GM23248 (cell line): ENCODE measurements around the gene CD244. TPM values are rescaled to one million over a fixed set of nuclear protein-coding genes. Genes with fewer than 3 reads are reported as not detected.

ENCODE experiments used
- DNase-seq: peaks from one replicate; pipeline ENCODE4 v3.0.0-alpha.2; 2015
- H2AFZ ChIP-seq: fragments of 200-600 bp; sonication (generic); 2 replicates; pipeline ENCODE4 v1.6.1; 2016; ENCODE audit warnings: antibody characterized with exemption
- H3F3A ChIP-seq: fragments of 200-600 bp; sonication (generic); 2 replicates; pipeline ENCODE4 v1.6.1; 2016; ENCODE audit warnings: mild to moderate bottlenecking, antibody characterized with exemption, mixed run types; ENCODE audit not compliant: insufficient read depth
- H3K27ac ChIP-seq: fragments of 200-600 bp; sonication (generic); 2 replicates; pipeline ENCODE4 v1.5.1; 2016; ENCODE audit warnings: mild to moderate bottlenecking
- H3K27me3 ChIP-seq: fragments of 200-600 bp; sonication (generic); replicated peaks from 2 replicates; pipeline ENCODE4 v1.6.1; 2016; ENCODE audit warnings: mild to moderate bottlenecking; ENCODE audit not compliant: insufficient read depth
- H3K36me3 ChIP-seq: fragments of 200-600 bp; sonication (generic); 2 replicates; pipeline ENCODE4 v1.6.1; 2016; ENCODE audit warnings: low read depth, mild to moderate bottlenecking
- H3K4me1 ChIP-seq: fragments of 200-600 bp; sonication (generic); 2 replicates; pipeline ENCODE4 v1.6.1; 2016; ENCODE audit warnings: mild to moderate bottlenecking; ENCODE audit not compliant: insufficient read depth
- H3K4me2 ChIP-seq: fragments of 200-600 bp; sonication (generic); one replicate; pipeline ENCODE4 v1.6.1; 2016; ENCODE audit warnings: mild to moderate bottlenecking; ENCODE audit not compliant: unreplicated experiment
- H3K4me3 ChIP-seq: fragments of 200-600 bp; sonication (generic); 2 replicates; pipeline ENCODE4 v1.5.1; 2016; ENCODE audit warnings: mild to moderate bottlenecking
- H3K79me2 ChIP-seq: fragments of 200-600 bp; sonication (generic); 2 replicates; pipeline ENCODE4 v1.6.1; 2016; ENCODE audit warnings: mild to moderate bottlenecking; ENCODE audit not compliant: insufficient read depth
- H3K9ac ChIP-seq: fragments of 200-600 bp; sonication (generic); 2 replicates; pipeline ENCODE4 v1.6.1; 2016; ENCODE audit warnings: mild to moderate bottlenecking
- H3K9me2 ChIP-seq: fragments of 200-600 bp; sonication (generic); 2 replicates; pipeline ENCODE4 v1.6.1; 2016; ENCODE audit warnings: mixed run types, mild to moderate bottlenecking, moderate library complexity; ENCODE audit not compliant: insufficient read depth
- H3K9me3 ChIP-seq: fragments of 200-600 bp; sonication (generic); one replicate; pipeline ENCODE4 v1.6.1; 2017; ENCODE audit warnings: low read depth
- H4K20me1 ChIP-seq: fragments of 200-600 bp; sonication (generic); 2 replicates; pipeline ENCODE4 v1.6.0; 2016; ENCODE audit not compliant: insufficient read depth
- EZH2 ChIP-seq: fragments of 200-600 bp; sonication (generic); IDR thresholded peaks from 2 replicates; pipeline ENCODE4 v1.6.1; 2018; ENCODE audit warnings: antibody characterized with exemption, mild to moderate bottlenecking; ENCODE audit not compliant: insufficient read depth, poor library complexity, severe bottlenecking
- EZH2phosphoT487 ChIP-seq: fragments of 200-600 bp; sonication (generic); IDR thresholded peaks from 2 replicates; pipeline ENCODE4 v1.6.1; 2018; ENCODE audit warnings: antibody characterized with exemption, moderate library complexity, mild to moderate bottlenecking, low read depth; ENCODE audit not compliant: insufficient read depth
- WGBS, 2 experiments: methylation state at CpG; one replicate each; pipeline ENCODE4 v1.1.6; 2015 to 2017; ENCODE audit warnings: low lambda C conversion rate in 2 of 2, low coverage in 1 of 2; ENCODE audit errors: missing lambda C conversion rate in 2 of 2; 5-methylcytosine and 5-hydroxymethylcytosine counted together
- in situ Hi-C: fragments of 300-500 bp; cut with MboI; formaldehyde crosslinking; loops from 2 replicates; pipeline ENCODE4 v1.15.0; 2020
- polyA plus RNA-seq: library from polyadenylated mRNA; unstranded; fragments of >200 nt; fragmentation: Nextera tagmentation; extraction: Ambion mirVana; gene quantifications from 2 replicates; pipeline ENCODE4 v1.2.1, GENCODE V29; 2016
- total RNA-seq: library from RNA; depleted of rRNA; stranded (reverse); fragments of >200 nt; shearing (Covaris generic); gene quantifications from 2 replicates; pipeline ENCODE4 v1.2.3, GENCODE V29; 2014

CD244 gene
- total and polyA plus RNA-seq, 2 experiments from 2014 or later = not detected

- Histone ChIP-seq H3K36me3 (no peaks in the 10 kb centered on the region), H4K20me1 (no peaks in the 10 kb centered on the region), H3K4me2 (no peak overlapping the region), H3K9me3 (no peaks in the 10 kb centered on the region), H3K79me2 (no peaks in the 10 kb centered on the region), H3K27ac (no peak overlapping the region), H3K27me3 (0 out of 2 replicates have a peak, but pooled peaks cover 11% of the 10 kb centered on the region), H3K4me3 (no peak overlapping the region), H3K9ac (no peak overlapping the region), H3K4me1 (no peaks in the 10 kb centered on the region), H2AFZ (no peak overlapping the region), H3F3A (no peaks in the 10 kb centered on the region), H3K9me2 (no peaks in the 10 kb centered on the region)
- 9 to 13% methylated on average over 2 of the region's 2 CpGs for WGBS, 2 experiments
- in situ Hi-C loops = no loop called here
- no peak for DNase-seq
- TF ChIP-seq EZH2 (no peak), EZH2phosphoT487 (no peak)
Observed at GRCh38 chr1:160839746-160840145, 22.9 kb downstream of the CD244 start.

- TF ChIP-seq EZH2 = no peak
- TF ChIP-seq EZH2phosphoT487 = no peak
- Histone ChIP-seq H3K9me2 (no peaks in the 10 kb centered on the region), H2AFZ (no peak overlapping the region), H3K27ac (no peak overlapping the region), H3K27me3 (0 out of 2 replicates have a peak, but pooled peaks cover 11% of the 10 kb centered on the region), H3F3A (no peaks in the 10 kb centered on the region), H3K4me1 (no peaks in the 10 kb centered on the region), H3K36me3 (no peaks in the 10 kb centered on the region), H3K79me2 (no peaks in the 10 kb centered on the region), H3K4me3 (no peak overlapping the region), H3K4me2 (no peak overlapping the region), H3K9ac (no peak overlapping the region), H4K20me1 (no peaks in the 10 kb centered on the region), H3K9me3 (no peaks in the 10 kb centered on the region)
- no peak for DNase-seq
- in situ Hi-C loops = no loop called here
- WGBS, 2 experiments = 35 to 42% methylated on average over 7 of the region's 7 CpGs
Observed at GRCh38 chr1:160838888-160839287, 23.8 kb downstream of the CD244 start.

DNA sequence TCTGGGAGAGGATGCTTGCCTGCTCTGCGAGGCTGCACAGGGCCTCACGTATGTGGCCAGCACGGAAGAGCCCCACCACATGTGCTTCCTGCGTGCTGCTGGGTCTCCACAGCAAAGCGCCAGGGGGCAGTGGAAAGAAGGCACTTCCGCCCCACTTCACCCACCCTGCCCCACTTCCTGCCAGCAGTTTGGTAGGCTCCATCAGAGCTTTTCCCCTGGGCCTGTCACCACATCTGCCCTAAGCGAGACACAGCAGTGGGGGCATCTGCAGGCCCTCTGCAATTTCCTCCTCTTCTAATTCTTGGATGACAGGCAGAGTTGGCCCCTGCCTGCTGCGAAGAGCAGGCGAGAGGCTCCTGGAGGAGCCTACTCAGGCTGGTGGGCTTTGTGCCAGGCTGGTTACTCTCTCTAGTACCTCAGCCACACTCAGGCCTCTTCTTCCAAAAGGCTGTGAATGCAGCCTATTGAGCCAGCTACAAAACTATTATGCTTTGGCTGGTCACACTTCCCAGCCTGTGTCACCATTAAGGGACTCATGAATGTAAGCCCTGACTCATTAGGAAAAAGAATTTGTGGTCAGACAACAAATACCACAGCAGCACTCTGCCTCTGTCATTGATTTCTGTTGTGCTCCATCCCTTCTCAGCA is 25.0 kb downstream of the CD244 start:
- H2AFZ ChIP-seq = no peak overlapping the region
- no peak overlapping the region for H3K9ac ChIP-seq
- in situ Hi-C loops = no loop called here
- no peak overlapping the region for H3K27ac ChIP-seq
- H3K36me3 ChIP-seq = no peaks in the 10 kb centered on the region
- TF ChIP-seq EZH2phosphoT487 (no peak), EZH2 (no peak)
- H3K9me3 ChIP-seq = no peaks in the 10 kb centered on the region
- no peaks in the 10 kb centered on the region for H4K20me1 ChIP-seq
- WGBS, 2 experiments = 22 to 28% methylated on average over 9 of the region's 9 CpGs
- DNase-seq = peak; percentile 67
- no peaks in the 10 kb centered on the region for H3K79me2 ChIP-seq
- no peaks in the 10 kb centered on the region for H3F3A ChIP-seq
- H3K27me3 ChIP-seq = 0 out of 2 replicates have a peak, but pooled peaks cover 6% of the 10 kb centered on the region
- no peaks in the 10 kb centered on the region for H3K9me2 ChIP-seq
- H3K4me1 ChIP-seq = no peaks in the 10 kb centered on the region
- no peak overlapping the region for H3K4me3 ChIP-seq
- no peak overlapping the region for H3K4me2 ChIP-seq

DNA sequence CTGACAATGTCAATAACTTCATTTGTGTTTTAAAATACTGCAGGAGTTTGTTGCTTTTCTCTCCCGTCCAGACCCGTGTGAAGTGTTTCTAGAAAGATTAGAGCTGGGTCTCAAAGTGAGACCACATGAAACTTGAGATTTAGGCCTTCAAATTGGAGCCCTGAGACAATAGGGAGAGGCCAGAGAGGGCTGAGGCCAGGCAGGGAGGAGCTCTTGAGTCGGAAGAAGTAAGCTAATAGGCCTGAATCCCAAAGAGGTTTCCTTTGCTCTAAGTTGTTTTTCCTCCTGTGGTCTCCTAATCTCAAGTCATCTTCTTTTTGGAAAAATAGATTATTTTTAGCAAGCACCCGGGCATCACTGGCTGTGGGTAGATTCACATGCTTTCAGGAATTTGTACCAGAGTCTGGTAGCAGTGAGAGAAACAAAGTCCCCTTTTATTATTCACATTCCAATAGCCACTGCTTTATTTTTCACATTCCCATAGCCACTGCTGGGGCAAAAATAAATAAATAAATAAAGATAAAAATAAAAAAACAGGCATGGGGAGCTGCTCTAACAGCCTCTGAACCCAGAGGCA is 25.6 kb downstream of the CD244 start:
- no peaks in the 10 kb centered on the region for H3F3A ChIP-seq
- DNase-seq = no peak
- no peak overlapping the region for H3K4me2 ChIP-seq
- no peaks in the 10 kb centered on the region for H4K20me1 ChIP-seq
- TF ChIP-seq EZH2phosphoT487 (no peak), EZH2 (no peak)
- H3K79me2 ChIP-seq = no peaks in the 10 kb centered on the region
- H3K4me3 ChIP-seq = no peak overlapping the region
- no peak overlapping the region for H2AFZ ChIP-seq
- in situ Hi-C loops = no loop called here
- no peak overlapping the region for H3K9ac ChIP-seq
- H3K4me1 ChIP-seq = no peaks in the 10 kb centered on the region
- no peak overlapping the region for H3K27ac ChIP-seq
- WGBS, 2 experiments = 23% methylated on average over 4 of the region's 4 CpGs
- no peaks in the 10 kb centered on the region for H3K36me3 ChIP-seq
- H3K27me3 ChIP-seq = 0 out of 2 replicates have a peak, but pooled peaks cover 6% of the 10 kb centered on the region
- H3K9me2 ChIP-seq = no peaks in the 10 kb centered on the region
- no peaks in the 10 kb centered on the region for H3K9me3 ChIP-seq
